ACC112 (cell line): Measurements from ENCODE around the gene PACSIN1.

Source experiments
- H2AFZ ChIP-seq: fragments of 200-600 bp; sonication (generic); one replicate; pipeline ENCODE4 v1.6.0; 2017; ENCODE audit warnings: antibody characterized with exemption, low read length; ENCODE audit not compliant: unreplicated experiment
- H3K27ac ChIP-seq: fragments of 200-600 bp; sonication (generic); 2 replicates; pipeline ENCODE4 v1.5.1; 2014; ENCODE audit warnings: low read depth, mild to moderate bottlenecking, antibody characterized with exemption, low read length, moderate library complexity
- H3K27me3 ChIP-seq: fragments of 200-600 bp; sonication (generic); 2 replicates; pipeline ENCODE4 v1.6.1; 2014; ENCODE audit warnings: mild to moderate bottlenecking, antibody characterized with exemption, low read length, moderate library complexity, mixed read lengths; ENCODE audit not compliant: insufficient read depth
- H3K36me3 ChIP-seq: fragments of 200-600 bp; sonication (generic); 2 replicates; pipeline ENCODE4 v1.6.1; 2016; ENCODE audit warnings: mild to moderate bottlenecking, antibody characterized with exemption, low read length, moderate library complexity, mixed read lengths; ENCODE audit not compliant: insufficient read depth
- H3K4me1 ChIP-seq: fragments of 200-600 bp; sonication (generic); one replicate; pipeline ENCODE4 v1.6.1; 2016; ENCODE audit warnings: low read length, mixed read lengths; ENCODE audit not compliant: insufficient read depth, unreplicated experiment, control insufficient read depth
- H3K4me3 ChIP-seq: fragments of 200-600 bp; sonication (generic); 2 replicates; pipeline ENCODE4 v1.5.1; 2014; ENCODE audit warnings: mild to moderate bottlenecking, low read depth, low read length
- H3K79me2 ChIP-seq: fragments of 200-600 bp; sonication (generic); one replicate; pipeline ENCODE4 v1.6.0; 2016; ENCODE audit warnings: low read length; ENCODE audit not compliant: control insufficient read depth, unreplicated experiment, insufficient read depth

PACSIN1 gene

DNA sequence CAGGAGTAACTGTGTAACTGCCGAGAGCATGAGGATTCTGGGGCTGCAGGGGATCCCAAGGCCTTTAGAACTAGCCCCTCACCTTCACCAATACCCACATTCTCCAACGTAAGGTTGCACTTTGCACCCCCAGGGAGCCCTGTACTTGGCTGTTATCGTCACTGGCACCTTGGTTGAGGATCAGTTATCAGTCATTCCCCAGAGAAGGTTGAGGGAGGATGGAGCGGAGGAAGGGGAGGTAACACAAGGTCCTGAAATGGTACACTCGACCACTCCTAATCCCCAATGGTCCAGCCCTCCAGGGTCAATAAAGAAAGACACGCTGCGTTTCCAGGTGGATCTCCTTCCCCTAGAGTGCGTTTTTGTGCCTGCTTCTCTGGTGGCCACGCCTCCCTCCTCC lies 91.4 kb downstream of the PACSIN1 start:
- Histone ChIP-seq H3K79me2 (no peaks in the 10 kb centered on the region), H3K4me1 (peaks cover 6% of the 10 kb centered on the region), H3K27me3 (no peaks in the 10 kb centered on the region), H3K27ac (no peak overlapping the region), H3K36me3 (no peaks in the 10 kb centered on the region), H3K4me3 (no peak overlapping the region), H2AFZ (no peak overlapping the region)

DNA sequence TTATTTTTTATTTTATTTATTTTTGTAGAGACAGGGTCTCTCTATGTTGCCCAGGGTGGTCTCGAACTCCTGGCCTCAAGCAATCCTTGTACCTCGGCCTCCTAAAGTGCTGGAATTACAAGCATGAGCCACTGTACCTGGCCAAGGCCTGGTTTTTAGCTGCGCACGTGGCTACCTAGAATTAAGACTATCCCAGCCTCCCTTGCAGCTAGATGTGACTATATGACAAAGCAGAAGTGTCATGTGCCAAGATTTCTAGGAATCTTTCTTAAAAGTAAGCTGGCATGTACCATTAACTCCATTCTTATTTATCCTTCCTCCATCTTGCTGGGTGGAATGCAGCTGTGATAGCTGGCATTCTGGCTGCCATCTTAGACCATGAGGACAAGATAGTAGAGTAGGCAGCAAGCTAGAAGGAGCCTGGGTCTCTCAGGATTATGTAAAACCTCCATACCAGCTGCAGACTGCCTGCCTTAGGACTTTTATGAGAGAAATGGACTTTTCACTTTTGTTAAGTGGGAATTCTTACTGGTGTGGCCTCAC lies 92.4 kb downstream of the PACSIN1 start:
- no peaks in the 10 kb centered on the region for H3K27me3 ChIP-seq
- no peaks in the 10 kb centered on the region for H3K36me3 ChIP-seq
- H3K4me3 ChIP-seq, result no peak overlapping the region
- peaks cover 6% of the 10 kb centered on the region for H3K4me1 ChIP-seq
- no peak overlapping the region for H3K27ac ChIP-seq
- H2AFZ ChIP-seq, result no peak overlapping the region
- H3K79me2 ChIP-seq, result no peaks in the 10 kb centered on the region

DNA sequence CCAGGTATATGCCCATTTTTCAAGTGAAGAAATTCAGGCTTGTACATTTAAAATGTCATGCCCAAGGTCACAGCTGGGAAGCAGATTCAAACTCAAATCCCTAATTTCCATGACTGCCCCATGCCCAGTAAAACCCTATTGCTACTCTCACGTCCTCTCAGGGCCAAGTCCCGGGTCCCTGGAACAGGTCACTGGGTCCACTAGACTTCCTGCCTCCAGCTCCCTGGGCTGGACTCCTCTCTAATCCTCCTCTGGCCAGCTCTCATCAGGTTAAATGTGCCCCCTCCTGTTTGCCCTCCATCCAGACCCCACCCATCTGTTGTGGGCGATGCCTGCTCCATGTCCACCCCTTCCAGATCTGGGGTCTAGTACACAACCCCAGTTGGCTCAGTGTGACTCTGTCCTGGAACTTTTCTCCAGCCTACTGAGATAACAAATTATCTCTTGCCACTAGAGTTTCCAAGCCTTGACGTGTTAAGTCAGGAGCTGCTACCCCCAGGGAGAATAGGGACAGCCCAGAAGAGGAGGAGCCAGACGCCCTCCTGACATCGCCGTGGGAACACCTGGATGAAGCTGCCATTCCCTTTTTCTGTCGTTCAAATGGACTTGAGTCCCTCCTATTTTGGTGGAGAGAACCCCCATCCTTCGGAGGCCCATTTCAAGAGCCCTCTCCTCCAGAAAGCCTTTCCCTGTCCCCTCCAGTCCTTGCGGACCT lies 93.9 kb downstream of the PACSIN1 start:
- Histone ChIP-seq H3K4me1 (peaks cover 6% of the 10 kb centered on the region), H2AFZ (no peak overlapping the region), H3K4me3 (no peak overlapping the region), H3K27me3 (no peaks in the 10 kb centered on the region), H3K36me3 (no peaks in the 10 kb centered on the region), H3K27ac (no peak overlapping the region), H3K79me2 (no peaks in the 10 kb centered on the region)

DNA sequence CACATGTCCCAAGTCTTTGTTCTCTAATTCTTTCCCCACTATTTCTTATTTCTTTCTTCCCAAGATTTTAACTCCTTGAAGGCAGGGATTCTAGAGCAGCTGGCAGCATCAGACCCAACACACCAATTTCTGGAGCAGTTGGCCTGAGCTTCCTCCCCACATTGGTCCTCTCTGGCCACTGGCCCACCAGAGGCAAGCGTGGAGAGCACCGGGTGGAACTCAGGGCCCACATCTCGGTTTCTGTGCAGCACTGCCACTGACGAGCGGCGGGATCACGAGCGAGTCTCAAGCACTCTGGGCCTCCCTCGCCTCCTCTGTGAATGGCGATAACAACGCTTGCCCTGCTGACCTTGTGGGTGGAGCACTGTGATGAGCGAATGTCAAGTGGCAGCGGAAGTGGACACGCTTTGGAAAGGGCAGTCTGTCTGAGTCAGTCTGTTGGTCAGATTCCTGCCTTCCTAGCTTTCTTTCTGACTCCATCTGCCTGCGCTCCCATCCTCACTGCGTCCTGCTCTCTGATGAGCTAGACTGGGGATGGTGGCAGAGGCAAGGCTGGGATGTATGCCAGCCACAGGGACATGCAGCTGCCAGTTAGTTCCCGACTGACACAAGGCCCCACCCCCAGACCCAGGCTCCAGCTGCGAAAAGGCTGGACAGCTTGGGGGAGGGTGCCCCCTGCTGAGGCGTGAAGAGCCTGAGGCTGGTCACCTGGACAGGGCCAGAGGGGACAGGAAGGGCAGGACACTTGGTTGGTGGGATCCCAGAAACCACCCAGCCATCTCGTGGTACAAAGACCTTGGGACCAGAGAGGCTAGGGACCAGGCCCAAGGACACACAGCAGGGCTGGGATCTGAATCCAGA lies 94.7 kb downstream of the PACSIN1 start:
- peaks cover 6% of the 10 kb centered on the region for H3K4me1 ChIP-seq
- no peak overlapping the region for H3K27ac ChIP-seq
- H3K4me3 ChIP-seq, result no peak overlapping the region
- no peaks in the 10 kb centered on the region for H3K79me2 ChIP-seq
- no peak overlapping the region for H2AFZ ChIP-seq
- H3K27me3 ChIP-seq, result no peaks in the 10 kb centered on the region
- H3K36me3 ChIP-seq, result no peaks in the 10 kb centered on the region

DNA sequence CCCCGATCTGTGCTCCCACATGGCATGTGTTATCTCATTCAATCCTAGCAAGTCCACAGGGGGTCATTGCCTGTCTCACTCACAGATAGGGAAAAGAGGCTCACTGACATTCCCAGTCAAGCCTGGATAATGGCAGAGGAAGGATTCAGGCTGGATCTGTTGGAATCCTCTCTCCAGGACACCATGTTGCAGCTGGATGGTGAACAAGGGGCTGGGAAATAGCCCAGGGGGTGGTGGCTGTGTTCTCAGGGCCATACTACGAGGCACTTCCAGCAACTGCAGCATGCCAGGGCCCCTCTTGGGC lies 95.3 kb downstream of the PACSIN1 start:
- Histone ChIP-seq H3K36me3 (no peaks in the 10 kb centered on the region), H3K27ac (no peak overlapping the region), H3K4me1 (peaks cover 6% of the 10 kb centered on the region), H2AFZ (no peak overlapping the region), H3K79me2 (no peaks in the 10 kb centered on the region), H3K4me3 (no peak overlapping the region), H3K27me3 (no peaks in the 10 kb centered on the region)

DNA sequence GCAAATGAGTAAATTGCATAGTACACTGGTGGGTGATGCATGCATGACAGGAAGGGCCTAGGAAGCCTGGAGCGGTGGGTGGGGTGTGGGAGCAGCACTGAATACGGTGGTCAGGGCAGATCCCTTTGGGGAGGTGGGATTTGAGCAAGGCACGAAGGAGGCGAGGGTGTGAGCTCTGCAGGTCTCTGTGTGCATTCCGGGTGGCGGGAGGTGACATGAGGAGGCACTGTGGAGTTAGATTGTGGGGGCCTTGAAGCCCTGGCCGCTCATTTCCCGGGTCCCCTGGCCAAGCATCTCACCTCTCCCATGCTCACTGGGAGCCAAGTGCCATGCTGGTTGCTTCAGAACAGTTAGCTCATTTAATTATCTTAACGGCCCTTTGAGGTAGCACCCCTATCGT lies 96.5 kb downstream of the PACSIN1 start:
- Histone ChIP-seq H3K4me3 (no peak overlapping the region), H3K79me2 (no peaks in the 10 kb centered on the region), H3K4me1 (peaks cover 6% of the 10 kb centered on the region), H3K36me3 (no peaks in the 10 kb centered on the region), H3K27me3 (no peaks in the 10 kb centered on the region), H3K27ac (no peak overlapping the region), H2AFZ (no peak overlapping the region)

DNA sequence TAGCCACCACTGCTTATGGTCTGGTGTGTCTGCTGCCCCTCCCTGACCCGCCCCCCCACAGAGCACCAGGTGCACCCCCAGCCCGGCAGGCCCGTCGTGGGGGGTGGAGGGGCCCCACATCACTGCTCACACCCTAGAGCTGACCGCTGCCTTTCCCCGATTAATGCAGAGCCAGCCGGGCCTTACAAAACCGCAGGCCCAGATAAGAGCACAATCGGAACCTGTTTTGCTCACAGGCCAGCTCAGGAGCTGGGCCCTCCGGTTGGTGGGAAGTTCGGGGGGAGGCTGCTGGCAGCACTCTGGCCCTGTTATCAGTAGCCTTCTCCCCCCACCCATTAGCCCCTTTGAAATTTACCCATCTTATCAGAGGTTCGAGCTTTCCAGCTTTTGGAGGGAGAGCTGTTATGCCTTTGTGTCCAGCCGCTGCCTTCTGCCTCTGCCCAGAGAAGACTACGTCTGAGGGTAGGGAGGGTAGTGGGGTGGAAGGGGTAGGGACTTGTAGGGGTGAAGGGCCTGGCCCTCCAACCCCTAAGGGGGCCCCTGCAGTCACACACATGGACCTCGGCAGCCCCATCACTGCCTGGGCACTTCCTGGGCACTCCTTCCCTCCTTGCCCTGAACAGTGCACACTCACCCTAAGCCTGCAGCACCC lies 97.1 kb downstream of the PACSIN1 start:
- H3K4me1 ChIP-seq, result peaks cover 6% of the 10 kb centered on the region
- H3K79me2 ChIP-seq, result no peaks in the 10 kb centered on the region
- H3K27me3 ChIP-seq, result no peaks in the 10 kb centered on the region
- no peaks in the 10 kb centered on the region for H3K36me3 ChIP-seq
- H3K4me3 ChIP-seq, result no peak overlapping the region
- no peak overlapping the region for H3K27ac ChIP-seq
- no peak overlapping the region for H2AFZ ChIP-seq

DNA sequence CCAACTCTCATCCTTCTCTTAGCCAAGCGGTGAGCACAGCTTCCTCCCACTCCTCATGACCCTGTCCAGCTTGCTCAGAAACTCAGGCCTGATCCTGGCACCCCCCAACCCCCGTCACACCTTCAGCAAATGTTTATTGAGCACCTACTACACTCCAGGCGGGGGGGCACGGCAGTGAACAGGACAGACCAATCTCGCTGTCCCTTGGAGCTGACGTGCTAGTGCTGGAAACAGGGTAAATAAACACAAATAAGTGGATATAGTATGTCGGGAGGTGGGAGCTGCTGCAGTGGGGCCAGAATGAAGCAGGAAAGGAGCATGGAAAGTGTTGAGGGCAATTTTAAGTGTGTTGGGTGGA lies 97.6 kb downstream of the PACSIN1 start:
- H3K27me3 ChIP-seq, result no peaks in the 10 kb centered on the region
- H3K4me3 ChIP-seq, result no peak overlapping the region
- H3K27ac ChIP-seq, result no peak overlapping the region

DNA sequence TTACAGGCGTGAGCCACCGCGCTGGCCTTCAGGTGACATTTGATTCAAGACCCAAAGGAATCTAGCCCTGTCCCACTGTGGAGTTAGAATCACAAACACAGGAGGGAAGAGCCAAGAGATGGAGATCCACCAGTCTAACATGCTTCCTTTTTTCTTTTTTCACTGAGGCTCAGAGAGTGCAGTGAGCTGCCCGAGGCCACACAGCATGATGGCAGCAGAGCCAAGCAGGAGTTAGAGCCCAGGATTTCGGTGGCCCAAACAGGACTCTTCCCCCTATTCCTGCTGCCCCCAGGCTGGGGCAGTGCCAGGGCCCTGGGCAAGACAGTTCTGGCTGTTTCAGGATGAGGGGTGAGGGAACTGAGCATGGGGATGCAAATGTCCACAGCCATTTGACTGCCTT lies 98.3 kb downstream of the PACSIN1 start:
- H2AFZ ChIP-seq, result no peak overlapping the region
- H3K27ac ChIP-seq, result no peak overlapping the region
- H3K36me3 ChIP-seq, result no peaks in the 10 kb centered on the region
- no peaks in the 10 kb centered on the region for H3K79me2 ChIP-seq
- no peak overlapping the region for H3K4me3 ChIP-seq
- H3K27me3 ChIP-seq, result no peaks in the 10 kb centered on the region
- peaks cover 6% of the 10 kb centered on the region for H3K4me1 ChIP-seq

More for the DNA sequence above, 97.6 kb downstream of the PACSIN1 start:
- no peaks in the 10 kb centered on the region for H3K36me3 ChIP-seq
- no peaks in the 10 kb centered on the region for H3K79me2 ChIP-seq
- peaks cover 6% of the 10 kb centered on the region for H3K4me1 ChIP-seq
- H2AFZ ChIP-seq, result no peak overlapping the region

DNA sequence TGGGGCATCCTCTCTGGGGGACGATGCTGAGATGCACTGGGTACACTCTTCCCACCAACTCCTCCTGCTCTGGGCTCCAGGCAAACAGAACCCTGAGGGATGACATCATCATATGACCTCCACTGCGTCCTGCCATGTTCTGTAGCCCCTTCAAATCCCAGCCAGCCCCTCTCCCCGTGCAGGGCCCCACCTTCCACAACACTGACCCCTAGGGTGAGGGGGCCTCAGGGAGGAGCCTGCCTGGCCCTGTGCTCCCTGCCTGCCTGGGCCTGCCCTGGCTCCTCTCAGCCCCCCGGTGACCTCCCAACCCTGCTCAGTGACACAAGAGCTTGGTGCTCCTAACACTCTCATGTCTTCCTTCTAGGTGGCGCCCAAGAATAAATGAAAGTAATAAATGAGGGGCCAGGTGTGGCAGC lies 99.9 kb downstream of the PACSIN1 start:
- Histone ChIP-seq H2AFZ (no peak overlapping the region), H3K27ac (no peak overlapping the region), H3K79me2 (no peaks in the 10 kb centered on the region), H3K4me1 (peaks cover 5% of the 10 kb centered on the region), H3K27me3 (no peaks in the 10 kb centered on the region), H3K36me3 (no peaks in the 10 kb centered on the region), H3K4me3 (no peak overlapping the region)
